ENCODE measurements around the gene C1orf94. TPM values are rescaled to one million over a fixed set of nuclear protein-coding genes. Genes with fewer than 3 reads are reported as not detected.

The C1orf94 gene
- total RNA-seq, 4 donors from 2014 or later, result not detected

- TF ChIP-seq CTCF (IDR thresholded peaks at IDR 0.05; ENCODE audit: low read depth), result no peak
These were observed 86.2 kb downstream of the C1orf94 start for GRCh38 chr1:34262921-34263320.

DNA sequence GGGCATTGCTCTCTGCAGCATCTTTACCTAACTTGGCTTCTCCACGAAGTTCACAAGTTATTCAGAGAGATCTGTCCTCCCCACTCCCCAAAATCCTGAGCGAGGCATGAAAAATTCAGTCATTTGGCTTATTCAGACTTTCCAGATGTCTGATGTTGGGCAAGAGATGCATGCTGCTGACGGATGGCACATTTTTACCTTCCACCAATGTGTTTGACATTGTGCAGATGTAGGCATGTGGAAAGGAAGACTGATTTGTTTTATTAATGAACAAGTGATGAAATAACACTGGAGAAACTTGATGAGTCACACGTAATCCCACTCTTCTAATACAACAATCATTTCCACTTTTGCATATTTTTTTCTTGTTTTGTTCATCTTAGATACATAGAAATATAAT is 86.7 kb downstream of the C1orf94 start:
- no peak for TF ChIP-seq CTCF (IDR thresholded peaks at IDR 0.05; ENCODE audit: low read depth)

DNA sequence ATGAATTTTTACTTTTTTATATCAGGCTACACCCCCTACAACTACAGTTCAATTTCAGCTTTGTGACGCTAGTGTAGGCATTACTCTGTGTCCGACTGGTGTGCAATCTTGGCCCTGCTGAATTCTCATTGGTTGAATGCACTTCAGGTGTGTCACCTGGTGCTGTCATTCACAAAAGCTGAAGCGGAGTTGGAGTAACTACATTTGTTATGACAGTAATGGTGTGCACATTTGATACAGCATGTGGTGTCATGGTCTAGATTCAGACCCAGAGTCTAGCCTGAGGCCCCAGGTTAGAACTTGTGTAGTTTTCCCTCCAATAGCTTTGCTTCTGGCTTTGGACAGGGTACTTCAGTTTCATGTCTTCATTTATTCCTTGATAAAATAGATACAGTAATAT is 88.7 kb downstream of the C1orf94 start:
- TF ChIP-seq CTCF (IDR thresholded peaks at IDR 0.05; ENCODE audit: low read depth), result no peak

GRCh38 chr1:34266127-34266951 is 89.6 kb downstream of the C1orf94 start:
- no peak for TF ChIP-seq CTCF (IDR thresholded peaks at IDR 0.05; ENCODE audit: low read depth)

GRCh38 chr1:34267326-34267725 is 90.6 kb downstream of the C1orf94 start:
- no peak for TF ChIP-seq CTCF (IDR thresholded peaks at IDR 0.05; ENCODE audit: low read depth)

DNA sequence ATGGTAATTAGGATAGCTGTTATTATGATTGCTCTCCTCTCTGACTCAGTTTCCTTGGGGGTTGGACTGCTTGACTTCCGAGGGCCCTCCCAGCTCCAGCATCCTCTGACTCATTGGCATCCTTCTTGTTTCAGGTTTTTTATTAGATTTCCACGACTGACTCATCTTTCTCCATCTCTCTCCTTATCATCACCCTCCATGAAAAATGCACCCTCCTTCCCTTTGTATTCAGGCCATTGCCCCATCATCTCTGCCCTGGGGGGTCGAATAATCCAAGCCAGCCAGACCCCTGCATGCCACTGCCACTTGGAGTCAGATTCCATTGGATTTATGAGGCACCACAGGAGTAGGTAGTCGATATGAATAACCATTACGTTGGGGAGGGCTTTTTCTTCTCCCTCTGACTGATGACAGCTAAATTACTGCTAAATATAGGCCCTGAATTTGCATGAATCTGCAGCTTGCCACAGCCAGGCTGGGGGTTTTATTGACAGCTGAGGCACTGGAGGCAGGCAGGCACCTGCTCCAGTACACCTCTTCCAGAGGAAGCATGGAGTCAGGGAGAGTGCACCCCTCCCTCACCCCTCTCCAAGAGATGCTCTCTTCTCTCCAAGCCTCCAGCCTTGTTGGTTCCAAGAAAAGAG is 91.7 kb downstream of the C1orf94 start:
- TF ChIP-seq CTCF (IDR thresholded peaks at IDR 0.05; ENCODE audit: low read depth), result no peak

Other genes with a start within 250 kb of the C1orf94 start
- gene CSMD2, start 11.7 kb upstream of the C1orf94 start, total RNA-seq, result 1 to 10 TPM in 2 of 4 donors, under 1 TPM in 2; 0.38 to 4.4 (median 1.00) TPM